ENCODE measurements around the gene HCFC1R1.
A peak's percentile ranks its signal among the peaks of the same experiment; 100 is the strongest.

HCFC1R1 gene

DNA sequence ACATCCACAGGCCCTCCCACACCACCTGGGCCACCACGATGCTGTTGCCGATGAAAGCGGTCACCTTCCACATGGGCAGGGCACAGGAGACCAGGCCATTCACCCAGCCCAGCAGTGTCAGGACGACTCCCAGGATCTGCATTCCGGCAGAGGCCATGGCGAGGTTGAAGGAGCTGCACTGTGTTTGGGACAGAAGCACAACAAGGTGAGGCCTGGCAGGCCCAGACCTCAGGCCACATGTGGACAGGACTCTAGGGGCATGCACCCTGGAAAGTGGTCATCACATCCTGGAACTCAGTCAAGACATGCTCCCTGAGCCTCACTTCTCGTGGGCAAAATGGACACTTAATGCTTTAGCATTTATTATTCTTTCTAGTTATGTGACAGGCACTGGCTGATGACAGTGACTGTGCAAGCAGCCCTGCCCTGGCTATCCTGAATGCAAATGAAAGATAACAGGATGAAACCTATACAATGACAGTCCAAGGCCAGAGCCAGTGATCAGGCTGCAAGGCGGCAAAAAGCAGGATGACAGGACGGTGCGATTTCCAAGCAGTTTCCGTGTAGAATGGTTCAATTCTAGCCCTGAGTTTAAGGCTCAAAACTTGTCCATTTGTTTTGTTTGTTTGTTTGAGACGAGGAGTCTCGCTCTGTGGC lies 7.7 kb downstream of the HCFC1R1 start:
- no peak for DNase-seq

DNA sequence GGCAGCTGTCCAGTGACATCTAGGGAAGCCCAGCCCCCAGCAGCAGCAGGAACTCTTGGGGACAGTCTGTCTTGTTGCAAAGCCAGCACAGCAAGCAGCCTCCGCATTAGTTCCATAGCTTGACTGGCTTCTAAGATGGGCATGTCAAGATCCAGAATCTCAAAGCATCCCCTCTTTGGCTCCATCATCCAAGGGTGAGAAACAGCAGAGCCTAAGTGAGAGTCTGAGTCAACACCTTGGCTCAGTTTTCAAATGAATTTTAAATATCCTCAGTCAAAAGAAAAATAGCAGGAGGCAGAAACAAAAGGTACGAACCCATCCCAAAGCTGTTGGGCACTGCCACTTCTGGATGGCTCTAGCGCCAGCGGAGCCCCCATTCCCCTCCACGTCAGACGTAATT lies 8.8 kb downstream of the HCFC1R1 start:
- no peak for DNase-seq

DNA sequence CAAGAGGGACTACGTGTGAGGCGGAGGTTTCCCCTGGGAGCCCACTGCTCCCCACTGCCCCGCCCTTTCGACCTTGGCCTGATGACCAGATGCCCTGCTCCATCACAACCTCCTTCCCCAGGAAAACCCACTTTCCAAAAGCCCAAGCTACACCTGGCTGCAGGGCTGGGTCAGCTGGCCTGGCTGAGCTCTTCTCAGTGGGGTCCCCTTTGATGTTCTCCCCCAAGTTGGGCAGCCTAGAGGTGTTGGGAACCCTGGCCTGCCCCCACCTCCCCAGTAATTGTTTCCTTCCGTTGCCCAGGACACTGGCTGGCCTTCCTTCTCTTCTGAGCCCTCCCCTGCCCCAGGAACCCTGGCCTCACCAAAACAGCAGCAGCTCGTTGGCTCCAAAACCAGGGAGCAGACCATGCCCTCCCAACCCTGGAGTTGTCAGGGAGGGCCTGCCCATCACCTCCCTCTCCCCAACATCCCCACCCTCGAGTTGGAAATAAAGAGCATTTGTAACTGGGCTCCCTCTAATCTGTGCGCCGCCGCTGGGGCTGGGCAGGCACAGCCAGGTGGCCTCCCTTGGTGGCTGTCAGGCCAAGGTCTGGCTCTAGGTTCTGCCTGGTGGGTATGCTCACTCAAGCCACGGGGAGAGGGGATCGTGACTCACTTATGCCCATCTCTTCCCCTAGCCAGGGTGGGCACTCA lies 9.6 kb downstream of the HCFC1R1 start:
- DNase-seq = no peak

GRCh38 chr16:3013491-3013951 lies 10.2 kb downstream of the HCFC1R1 start:
- no peak for DNase-seq

GRCh38 chr16:3012828-3013420 lies 10.8 kb downstream of the HCFC1R1 start, which contains the start of gene CLDN9:
TSS of gene CLDN9 (plus strand) at chr16:3012923. CDS start at chr16:3013363, 440 bp downstream.
- DNase-seq = peak; percentile 77 to 94

DNA sequence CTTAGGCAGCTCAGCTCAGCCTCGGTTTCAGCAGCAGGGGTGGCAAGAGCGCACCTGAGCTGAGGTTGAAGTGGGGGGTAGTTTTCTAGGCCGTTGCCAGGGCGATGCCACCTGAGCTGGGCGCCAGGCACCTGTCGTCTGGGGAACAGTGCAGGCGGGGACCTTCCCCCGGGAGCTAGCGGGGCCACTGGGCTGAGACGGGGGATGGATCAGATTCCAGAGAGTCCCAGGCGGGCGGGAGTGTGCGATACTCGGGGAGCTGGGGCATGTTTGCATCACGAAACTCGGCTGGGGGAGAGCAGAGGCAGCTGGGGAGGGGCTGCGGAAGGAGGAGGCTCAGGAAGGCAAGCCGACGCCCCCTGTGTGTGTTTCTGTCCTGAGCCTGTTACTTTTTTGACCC lies 11.5 kb downstream of the HCFC1R1 start:
- DNase-seq = peak; percentile 78 to 95

- no peak for DNase-seq
Observed at GRCh38 chr16:3010510-3010909, 13.2 kb downstream of the HCFC1R1 start.

GRCh38 chr16:3009568-3010390 lies 14.0 kb downstream of the HCFC1R1 start:
- no peak for DNase-seq

GRCh38 chr16:3008690-3009037 lies 15.1 kb downstream of the HCFC1R1 start:
- no peak for DNase-seq

DNA sequence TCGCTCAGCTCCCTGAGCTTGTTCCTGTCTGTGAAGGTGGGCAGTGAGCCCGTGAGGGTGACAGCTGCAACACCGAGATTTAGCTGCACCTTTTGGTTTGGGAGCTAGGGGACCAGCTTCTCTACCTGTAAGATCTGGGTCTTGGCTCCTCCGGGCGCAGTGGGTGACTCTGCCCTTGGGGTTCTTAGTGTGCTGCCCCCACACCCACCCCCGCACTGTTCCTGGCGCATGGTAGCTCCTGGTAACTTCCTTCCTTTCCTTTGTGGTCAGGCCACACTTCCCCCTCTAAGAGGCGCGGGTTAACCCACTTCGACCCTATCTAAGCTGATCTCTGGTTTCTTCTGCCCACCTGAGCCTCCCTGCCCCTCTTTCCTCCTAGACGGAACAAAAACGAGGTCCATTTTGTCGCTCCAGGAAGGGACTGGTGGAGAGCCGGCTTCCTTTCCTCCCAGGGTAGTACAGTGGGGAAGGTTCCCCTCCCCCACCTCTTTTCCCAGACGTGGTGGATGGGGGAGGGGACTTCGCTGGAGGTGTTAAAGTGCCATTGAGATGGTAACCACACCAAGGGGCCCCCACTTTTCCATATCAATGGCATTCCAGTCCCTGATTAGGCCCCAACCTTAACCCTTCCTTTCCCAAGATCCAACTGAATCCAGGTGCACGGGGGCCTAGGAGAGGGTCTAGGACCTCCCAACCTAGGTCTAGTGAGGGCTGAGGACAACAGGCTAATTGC lies 15.6 kb downstream of the HCFC1R1 start:
- DNase-seq = no peak

DNA sequence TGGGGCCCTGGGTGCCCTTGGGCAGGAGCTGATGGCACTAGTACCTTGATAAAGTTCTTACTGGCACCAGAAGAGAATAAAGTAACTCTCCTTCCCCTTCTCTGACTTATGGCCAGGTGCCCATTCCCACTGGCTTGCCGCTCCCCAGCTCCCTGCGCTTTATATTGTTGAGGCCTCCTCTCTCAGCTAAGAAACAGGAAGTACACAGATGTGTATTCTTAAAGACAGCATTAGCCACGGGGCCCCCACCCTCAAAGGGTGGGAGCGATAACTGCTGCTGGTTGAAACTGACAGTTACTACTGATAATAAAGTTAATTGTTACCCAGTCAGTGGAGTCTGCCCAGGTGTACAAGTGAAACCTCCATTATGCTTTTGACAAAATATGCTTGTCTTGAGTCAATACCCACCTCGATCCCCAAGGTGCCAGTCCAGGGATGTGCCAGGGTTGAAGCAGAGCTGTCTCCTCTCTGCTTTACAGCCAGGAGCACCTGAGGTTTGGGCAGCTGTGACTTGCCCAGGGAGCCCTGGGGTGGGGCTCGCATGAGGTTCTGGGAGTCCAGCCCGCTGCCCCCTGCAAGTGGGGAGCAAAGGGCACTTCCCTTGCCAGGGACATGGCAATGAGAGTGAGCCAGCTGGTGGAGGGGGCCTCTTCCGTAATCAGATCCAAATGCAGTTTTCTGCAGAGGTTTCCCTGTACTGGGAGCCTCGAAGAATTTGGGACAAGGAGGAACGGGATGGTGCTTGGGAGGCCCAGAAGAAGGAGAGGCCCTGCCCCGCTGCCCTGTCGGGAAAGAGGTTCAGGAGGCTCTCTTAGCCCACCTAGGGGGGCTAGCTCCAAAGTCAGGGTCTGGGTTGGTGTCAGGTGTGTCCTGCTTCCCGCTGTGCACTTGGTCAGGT lies 16.4 kb downstream of the HCFC1R1 start:
- no peak for DNase-seq

DNA sequence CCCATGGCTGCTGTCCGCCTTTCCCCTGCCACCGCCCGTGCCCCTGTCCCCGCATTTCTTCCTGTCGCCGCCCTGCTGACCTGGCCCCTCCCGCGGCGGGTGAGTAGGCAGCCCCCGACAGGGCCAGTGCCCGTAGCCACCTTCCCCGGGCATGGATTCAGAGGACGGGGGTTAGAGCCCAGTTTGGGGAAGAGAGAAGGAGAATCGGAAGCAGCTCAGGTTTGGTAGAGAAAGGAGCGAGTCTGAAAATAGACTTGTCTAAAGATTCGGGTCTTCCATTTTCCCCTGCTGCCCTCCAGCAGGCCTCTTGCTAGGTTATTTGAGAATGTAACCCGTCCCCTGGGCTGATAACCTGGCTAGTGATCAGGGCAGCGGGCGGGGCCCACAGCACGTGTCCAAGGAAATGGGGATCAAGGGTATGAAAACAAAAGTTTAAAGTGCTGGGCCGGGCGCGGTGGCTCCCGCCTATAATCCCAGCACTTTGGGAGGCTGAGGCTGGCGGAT lies 18.9 kb downstream of the HCFC1R1 start:
- no peak for DNase-seq

- DNase-seq = no peak
Observed at GRCh38 chr16:3004319-3004718, 19.4 kb downstream of the HCFC1R1 start.

GRCh38 chr16:3003582-3004270 lies 20.0 kb downstream of the HCFC1R1 start:
- DNase-seq = peak; percentile 99 to 100

GRCh38 chr16:3001316-3001715 lies 22.4 kb downstream of the HCFC1R1 start:
- no peak for DNase-seq

GRCh38 chr16:3000540-3000939 lies 23.2 kb downstream of the HCFC1R1 start:
- DNase-seq = no peak

DNA sequence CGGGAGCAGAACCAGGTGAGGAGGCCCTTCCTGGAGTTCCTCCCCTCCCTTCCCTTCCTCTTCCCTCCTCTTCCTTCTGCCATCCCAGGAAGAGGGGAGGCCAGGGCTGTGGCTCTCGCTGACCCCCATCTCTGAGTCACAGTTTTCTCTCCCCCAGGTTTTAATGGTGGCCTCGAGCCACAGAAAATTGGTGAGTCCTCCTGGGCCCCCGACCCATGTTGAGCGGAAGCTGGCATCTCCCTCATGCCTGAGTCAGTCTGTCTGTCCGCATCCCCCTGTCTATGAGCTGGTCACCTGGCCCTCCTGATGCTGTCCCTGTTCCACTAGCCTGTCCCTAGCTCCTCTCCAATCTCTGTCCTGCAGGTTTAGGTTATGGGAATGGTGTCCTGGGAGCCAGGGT lies 23.8 kb downstream of the HCFC1R1 start:
- DNase-seq = no peak

GRCh38 chr16:2996298-2996697 lies 27.4 kb downstream of the HCFC1R1 start:
- no peak for DNase-seq

DNA sequence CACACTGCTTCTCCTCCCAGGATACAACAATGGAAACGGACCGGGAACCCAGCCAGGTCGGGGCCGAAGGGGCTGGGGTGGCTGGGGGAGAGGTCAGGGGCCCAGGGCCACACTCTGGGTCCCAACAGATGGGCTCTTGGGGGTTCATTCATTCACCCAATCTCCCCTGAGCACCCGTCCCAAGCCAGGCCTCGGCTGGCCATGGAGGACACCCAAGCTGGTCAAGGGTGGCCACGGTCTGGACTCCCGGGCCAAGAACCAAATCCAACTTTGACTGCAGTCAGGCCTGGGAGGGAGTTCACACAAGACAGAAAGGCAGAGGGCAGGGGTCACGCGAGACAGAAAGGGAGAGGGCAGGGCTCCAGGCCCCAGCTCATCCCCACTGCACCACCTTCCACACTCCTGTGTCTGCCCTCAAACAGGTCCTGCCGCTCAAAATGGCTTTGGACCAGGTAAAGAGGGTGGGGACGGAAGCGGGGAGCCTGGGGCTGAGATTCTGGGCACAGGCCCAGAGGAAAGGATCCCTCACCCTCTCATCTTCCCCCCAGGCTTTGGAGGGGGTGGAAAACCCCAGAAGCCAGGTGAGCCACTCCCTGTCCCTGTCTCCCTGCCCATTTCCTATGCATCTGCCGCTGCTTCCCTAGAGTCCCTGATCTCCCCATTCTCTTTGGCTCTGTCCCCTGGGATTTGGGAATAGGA lies 31.2 kb downstream of the HCFC1R1 start:
- no peak for DNase-seq
